ENCODE measurements around the gene DDX10. TPM values are rescaled to one million over a fixed set of nuclear protein-coding genes. Genes with fewer than 3 reads are reported as not detected.

The DDX10 gene
- total RNA-seq, 1 donor from 2014 or later, result 38.5 TPM

DNA sequence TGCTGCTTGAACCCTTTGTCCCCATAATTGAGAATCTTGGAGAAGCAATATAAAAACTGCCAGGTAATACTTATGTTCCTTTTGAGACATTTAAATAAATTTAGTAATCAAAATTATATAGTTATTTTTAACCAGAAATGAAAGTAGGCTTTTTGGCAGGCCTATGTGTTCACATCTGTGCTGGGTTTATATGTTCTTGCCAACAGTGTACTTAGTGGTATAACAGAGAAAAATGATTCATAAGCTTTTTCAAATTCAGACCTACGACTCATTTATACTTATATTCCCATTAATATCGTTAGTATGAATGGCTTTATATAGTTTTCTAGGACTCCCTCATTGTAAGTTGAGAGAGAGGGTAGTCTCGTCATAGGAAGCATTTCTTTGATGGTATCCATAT, 79.0 kb downstream of the DDX10 start:
- peaks cover 18% of the 10 kb centered on the region for H3K9me3 Mint-ChIP-seq
- H3K27me3 Mint-ChIP-seq (ENCODE audit: low read depth), result no peaks in the 10 kb centered on the region
- H3K36me3 Mint-ChIP-seq, result peaks cover 29% of the 10 kb centered on the region
- no peak for TF ChIP-seq CTCF (IDR thresholded peaks at IDR 0.05; ENCODE audit: unreplicated experiment)
- DNase-seq (ENCODE audit: low spot score in 2 of 2, unreplicated experiment in 2 of 2), result no peak
- no peak overlapping the region for H3K27ac Mint-ChIP-seq
- peaks cover 5% of the 10 kb centered on the region for H3K4me1 Mint-ChIP-seq
- no peak overlapping the region for H3K4me3 Mint-ChIP-seq

- H3K36me3 Mint-ChIP-seq, result peaks cover 2% of the 10 kb centered on the region
- H3K27me3 Mint-ChIP-seq (ENCODE audit: low read depth), result no peaks in the 10 kb centered on the region
- H3K4me1 Mint-ChIP-seq, result no peaks in the 10 kb centered on the region
- no peak for DNase-seq (ENCODE audit: low spot score in 2 of 2, unreplicated experiment in 2 of 2)
- no peaks in the 10 kb centered on the region for H3K9me3 Mint-ChIP-seq
- no peak overlapping the region for H3K4me3 Mint-ChIP-seq
- TF ChIP-seq CTCF (IDR thresholded peaks at IDR 0.05; ENCODE audit: unreplicated experiment), result no peak
- H3K27ac Mint-ChIP-seq, result no peak overlapping the region
Observed at GRCh38 chr11:108748968-108749367, 84.1 kb downstream of the DDX10 start.

- Mint-ChIP-seq H3K36me3 (peaks cover 2% of the 10 kb centered on the region), H3K9me3 (no peaks in the 10 kb centered on the region), H3K27me3 (ENCODE audit: low read depth) (no peaks in the 10 kb centered on the region), H3K27ac (no peak overlapping the region), H3K4me3 (no peak overlapping the region), H3K4me1 (peaks cover 7% of the 10 kb centered on the region)
- no peak for DNase-seq (ENCODE audit: low spot score in 2 of 2, unreplicated experiment in 2 of 2)
- TF ChIP-seq CTCF (IDR thresholded peaks at IDR 0.05; ENCODE audit: unreplicated experiment), result no peak
Observed at GRCh38 chr11:108751444-108751843, 86.6 kb downstream of the DDX10 start.

DNA sequence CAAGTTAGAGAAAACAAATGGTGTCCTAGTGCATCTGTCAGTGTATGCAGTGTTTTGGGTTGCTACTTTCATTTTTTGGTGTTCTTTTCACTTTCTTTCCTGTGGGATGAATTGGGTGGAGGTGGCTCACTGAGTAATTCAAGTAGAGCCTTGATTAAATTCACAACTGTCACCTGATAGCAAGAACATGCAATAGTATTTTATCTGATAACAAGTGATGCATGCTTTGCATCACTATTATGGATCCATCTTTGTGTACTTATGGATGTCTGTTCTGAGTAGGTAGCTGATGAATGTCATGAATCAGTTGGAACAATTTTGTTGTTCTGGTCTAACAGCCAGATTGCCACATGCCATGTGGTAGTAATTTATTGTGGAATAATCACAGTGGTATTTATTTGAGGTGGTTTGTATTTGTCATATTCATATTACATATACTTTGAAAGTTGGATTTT, 87.5 kb downstream of the DDX10 start:
- Mint-ChIP-seq H3K4me1 (peaks cover 14% of the 10 kb centered on the region), H3K27ac (no peak overlapping the region), H3K4me3 (no peak overlapping the region), H3K9me3 (no peaks in the 10 kb centered on the region), H3K36me3 (no peaks in the 10 kb centered on the region), H3K27me3 (ENCODE audit: low read depth) (no peaks in the 10 kb centered on the region)
- no peak for DNase-seq (ENCODE audit: low spot score in 2 of 2, unreplicated experiment in 2 of 2)
- no peak for TF ChIP-seq CTCF (IDR thresholded peaks at IDR 0.05; ENCODE audit: unreplicated experiment)

GRCh38 chr11:108754901-108755625, 90.2 kb downstream of the DDX10 start:
- Mint-ChIP-seq H3K4me1 (peaks cover 20% of the 10 kb centered on the region), H3K27me3 (ENCODE audit: low read depth) (no peaks in the 10 kb centered on the region), H3K36me3 (no peaks in the 10 kb centered on the region), H3K9me3 (no peaks in the 10 kb centered on the region), H3K4me3 (no peak overlapping the region), H3K27ac (peak overlapping the region; percentile 18)
- no peak for TF ChIP-seq CTCF (IDR thresholded peaks at IDR 0.05; ENCODE audit: unreplicated experiment)
- no peak for DNase-seq (ENCODE audit: low spot score in 2 of 2, unreplicated experiment in 2 of 2)
